GM03348 (cell line): ENCODE measurements around the gene ABCC4.

Source experiments
- DNase-seq: peaks from one replicate; pipeline ENCODE4 v3.0.0; 2012; ENCODE audit warnings: low spot score

The ABCC4 gene

DNA sequence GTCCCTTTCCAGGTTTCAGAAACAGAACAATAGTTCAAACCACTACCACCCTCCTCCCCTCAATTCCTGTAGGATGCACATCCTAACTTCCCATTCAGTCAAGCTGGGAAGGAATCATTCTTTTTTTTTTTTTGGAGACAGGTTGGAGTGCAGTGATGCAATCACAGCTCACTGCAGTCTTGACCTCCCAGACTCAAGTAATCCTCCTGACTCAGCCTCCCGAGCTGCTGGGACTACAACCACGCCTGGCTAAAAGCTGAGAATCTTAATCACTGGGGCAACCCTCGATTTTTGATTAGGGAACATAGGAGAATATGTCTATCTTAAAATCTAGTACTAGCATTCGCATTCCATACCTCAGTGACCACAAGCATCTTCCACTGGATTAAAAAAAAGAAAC, 146.2 kb downstream of the ABCC4 start:
- no peak for DNase-seq

DNA sequence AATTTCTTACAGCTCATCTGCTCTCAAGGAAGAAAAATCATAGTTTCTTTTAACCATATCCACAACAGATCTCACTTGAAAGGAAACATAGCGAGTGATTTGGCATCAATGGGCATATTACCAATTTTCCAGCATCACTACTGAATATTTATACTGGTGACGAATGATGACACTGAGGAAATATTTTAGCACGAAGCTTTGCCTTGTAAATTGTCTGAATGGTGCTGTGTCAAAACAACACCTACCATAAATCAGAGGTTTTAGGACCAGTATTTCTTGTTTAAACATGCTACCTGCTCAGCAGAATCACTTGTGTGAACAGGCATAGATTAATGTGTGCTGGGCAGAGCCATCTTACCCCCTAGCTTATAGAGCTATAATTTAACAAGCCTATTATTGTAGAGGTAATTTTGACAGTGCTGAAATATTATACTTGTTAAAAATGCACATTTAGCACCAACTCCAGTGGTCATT, 146.8 kb downstream of the ABCC4 start:
- DNase-seq, result no peak

DNA sequence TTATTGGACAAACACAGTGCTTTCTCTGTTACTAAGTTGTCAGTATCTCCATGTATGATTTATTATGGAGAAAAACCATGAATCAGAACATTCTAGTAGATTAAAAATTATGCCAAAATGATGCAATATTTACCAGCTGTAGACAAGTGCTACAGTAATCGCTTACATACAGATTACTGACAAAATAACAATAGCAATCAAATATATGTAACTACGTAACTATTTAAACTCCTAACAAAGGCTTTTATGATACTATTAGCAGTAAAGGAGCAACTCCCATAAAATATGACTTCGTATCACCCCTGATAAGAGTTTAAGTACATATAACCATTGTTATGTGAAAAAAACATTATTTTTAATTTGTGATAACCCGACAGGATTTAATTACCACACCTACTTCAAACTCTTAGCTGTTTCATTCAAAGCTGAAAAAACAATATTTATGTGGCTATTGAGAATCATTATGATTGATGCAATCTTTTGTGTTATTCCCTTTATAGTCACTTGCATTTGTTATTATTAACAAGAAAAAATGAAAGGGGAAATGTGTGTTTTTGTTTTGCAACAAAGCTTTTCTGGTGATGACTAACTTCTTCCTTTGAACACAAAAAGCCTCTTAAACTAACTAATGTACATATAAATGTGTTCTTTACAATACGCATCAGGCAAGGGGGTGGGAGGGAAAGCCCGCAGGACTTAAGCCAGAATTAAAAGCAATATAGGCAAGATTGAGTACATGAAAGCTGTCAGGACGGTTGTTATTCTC, 147.4 kb downstream of the ABCC4 start:
- DNase-seq, result no peak

DNA sequence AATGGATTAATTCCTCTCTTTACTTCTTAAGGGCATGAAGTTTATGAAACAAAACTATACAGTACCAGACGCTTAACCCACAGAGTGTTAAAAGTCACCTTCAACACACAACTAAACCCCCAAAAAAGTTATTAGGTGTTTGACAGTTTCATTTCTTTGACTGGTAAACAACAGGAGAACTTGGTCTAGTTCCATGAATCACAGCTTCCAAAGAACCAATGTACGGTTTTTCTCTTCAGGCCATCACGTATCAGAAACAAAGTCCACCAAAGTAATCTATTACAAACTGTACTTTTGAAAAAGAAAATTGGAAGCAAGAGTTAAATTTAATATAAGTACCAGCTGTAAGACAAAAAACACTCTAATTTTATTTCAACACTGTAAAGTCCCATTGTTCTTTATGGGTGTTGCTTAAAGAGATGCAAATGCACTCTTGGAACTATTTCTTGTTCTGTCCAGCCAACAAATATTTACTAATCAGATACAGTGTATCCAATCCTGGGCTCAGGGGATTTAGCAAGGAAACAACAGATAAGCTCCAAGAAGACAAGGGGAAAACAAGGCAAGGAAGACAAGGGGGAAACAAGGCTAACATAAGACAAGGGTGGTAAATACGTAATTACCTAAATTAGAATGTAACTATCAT, 149.2 kb downstream of the ABCC4 start:
- no peak for DNase-seq

DNA sequence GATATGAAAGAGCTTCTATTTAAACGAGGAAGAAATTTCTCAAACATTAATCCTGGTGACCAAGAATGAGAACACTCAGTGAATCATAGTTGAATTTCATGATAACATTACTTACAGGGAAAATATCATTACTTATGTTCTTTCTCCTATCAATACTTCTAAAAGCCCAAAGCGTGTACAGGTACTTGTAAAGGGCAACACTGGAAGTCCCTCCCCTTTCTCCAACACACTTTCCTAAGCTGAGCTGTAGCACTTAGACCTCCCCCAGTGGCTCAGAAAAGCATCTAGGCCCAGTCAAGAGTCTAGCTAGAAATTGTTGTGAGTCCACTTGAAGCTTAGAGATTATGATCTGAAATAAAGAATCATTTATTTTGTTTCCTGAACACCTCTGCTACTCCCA, 150.7 kb downstream of the ABCC4 start:
- no peak for DNase-seq

DNA sequence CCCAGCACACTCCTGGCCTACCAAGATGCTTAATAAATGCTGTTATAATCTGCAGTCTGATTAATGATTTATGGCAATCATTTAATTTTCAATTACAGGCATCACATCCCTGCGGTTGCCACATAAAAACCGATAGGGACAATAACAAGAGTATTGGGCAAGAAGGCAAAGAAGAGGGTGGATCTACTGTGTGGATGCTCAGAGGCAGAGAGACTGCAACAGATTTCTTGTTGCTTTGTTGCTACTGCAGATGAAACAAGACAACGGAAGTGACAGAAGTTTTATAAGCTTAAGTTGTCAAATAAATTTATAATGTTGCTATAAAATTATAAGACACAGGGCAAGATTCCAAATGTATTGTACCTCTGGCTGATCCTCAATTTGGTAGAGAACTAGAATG, 154.8 kb downstream of the ABCC4 start:
- DNase-seq, result no peak

DNA sequence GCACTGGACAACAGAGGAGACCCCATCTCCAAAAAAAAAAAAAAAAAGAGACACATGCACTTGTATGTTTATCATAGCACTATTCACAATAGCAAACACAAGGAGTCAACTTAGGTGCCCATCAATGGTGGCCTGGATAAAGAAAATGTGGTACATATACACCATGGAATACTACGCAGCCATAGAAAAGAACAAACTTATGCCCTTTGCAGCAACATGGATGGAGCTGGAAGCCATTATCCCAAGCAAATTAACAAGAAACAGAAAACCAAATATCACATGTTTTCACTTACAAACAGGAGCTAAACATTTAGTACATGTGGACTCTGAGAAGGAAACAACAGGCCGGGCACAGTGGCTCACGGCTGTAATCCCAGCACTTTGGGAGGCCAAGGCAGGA, 155.7 kb downstream of the ABCC4 start:
- DNase-seq, result no peak

DNA sequence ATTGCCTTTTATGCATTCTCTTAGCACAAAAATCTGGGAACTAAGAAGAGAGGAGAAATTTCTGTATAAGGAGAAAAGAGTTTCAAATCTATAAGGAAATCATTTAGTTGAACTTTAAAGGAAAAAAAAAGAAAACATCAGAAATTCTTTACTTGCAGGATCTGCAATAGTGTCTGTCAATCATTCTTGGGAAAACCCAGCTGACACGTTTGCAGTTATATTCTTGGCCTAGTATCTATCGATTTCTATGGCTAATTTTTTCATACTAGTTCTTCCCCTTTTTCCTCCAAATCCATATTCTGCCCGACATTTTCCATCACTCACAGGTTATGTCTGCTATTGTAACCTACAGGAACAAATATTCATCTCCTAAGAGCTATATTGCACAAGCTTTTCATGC, 160.7 kb downstream of the ABCC4 start:
- no peak for DNase-seq

DNA sequence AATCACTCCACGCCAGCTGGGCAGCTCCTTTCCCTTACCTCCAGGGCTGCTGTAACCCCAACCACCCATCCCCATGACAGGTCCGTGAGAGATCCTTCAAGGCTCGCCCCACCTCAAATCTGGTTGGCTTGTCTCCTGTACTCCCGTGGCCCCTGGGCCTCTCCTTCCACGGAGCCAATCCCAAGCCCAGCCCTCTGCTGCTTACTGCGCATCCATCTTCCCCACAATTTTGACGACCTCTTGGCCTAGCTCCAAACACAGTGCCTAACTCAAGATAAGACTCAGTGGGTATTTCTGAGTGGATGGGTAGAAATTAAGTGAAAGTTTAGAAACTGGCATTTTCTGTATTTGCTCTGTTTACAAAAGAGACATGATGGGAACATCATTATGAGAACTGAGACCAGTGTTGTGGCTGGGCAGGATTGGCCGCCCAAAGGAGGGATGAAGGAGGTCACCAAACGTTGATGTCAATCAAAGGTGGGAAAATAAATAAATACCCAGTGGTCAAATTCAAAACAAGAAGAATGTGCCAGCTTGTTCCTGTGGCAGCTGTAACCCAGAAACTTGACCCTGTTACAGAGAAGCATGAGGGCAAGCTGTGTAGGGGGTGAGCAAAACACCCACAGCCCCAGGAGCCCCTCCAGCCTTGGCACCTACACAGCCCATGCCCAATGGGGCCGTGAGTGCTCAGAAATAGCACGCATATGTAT, 162.2 kb downstream of the ABCC4 start:
- no peak for DNase-seq

DNA sequence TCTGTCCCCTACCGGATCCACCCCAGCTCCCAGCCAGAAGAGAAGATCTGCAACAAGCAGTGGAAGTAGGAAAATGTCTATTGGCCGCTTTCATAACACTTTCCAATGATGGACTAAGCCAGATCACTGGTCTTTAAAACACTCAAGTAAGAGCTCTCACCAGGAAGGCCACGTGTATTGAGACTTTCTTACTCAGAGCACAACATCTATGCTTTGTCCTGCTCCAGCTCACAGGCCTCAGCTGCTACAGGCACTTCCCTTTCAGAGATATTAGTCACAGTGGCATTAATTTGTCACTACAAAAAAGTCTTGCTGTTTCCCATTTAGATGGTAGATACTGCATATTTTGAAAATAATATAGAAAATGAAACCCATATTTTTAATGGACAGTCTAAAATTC, 164.2 kb downstream of the ABCC4 start:
- no peak for DNase-seq

DNA sequence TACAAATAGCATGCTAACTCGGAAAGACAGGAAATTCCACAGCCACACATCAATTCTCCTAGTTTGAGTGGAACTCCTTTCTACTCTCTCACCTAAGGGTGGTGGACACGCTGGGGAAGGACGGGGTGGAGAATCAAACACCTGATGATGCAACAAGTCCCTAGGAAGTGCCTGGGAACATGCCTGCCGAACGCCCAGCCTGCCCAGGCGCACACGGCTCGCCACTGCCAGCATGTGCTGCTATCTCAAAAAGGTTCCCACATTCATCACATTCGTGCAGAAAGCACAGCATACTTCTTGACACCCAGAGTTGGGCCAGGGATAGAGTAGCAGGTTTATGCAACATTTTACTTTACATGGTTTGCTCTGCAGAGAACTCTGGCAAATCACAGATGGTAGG, 164.6 kb downstream of the ABCC4 start:
- no peak for DNase-seq

DNA sequence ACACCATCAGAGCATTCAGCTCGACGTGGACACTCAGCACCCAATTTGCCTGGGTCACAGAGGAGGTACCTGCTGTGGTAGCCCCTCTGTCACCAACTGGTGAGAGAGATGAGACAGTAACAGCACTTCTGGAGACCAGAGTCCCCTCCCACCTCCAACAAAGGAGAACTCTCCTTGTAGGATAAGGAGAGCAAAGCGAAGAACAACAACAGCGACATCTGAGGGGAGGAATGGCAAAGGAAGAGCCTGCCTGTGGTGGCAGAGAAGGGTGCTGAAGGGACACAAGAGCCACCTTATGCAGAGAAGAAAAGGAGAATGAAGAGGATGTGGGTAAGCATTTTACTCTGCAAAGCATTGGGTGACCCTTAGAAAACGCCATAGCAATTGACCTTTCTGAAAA, 167.8 kb downstream of the ABCC4 start:
- no peak for DNase-seq

DNA sequence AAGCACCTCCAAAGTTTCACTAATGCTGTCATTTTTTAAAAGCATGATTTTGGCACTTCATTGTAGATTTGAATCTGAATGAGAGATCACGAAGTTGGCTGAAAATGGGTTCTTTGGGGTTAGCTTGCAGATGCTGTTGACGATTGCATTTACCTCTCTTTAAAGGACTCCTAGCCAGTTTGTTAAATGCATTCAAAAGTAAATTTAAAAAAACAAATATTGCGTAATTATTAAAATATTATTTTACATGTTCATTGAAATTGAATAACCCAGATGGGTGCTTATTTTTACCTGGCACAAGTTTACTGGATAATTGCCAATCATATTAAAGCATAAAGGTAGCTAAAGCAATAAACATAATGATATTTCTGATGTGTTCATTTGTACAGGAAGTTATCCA, 172.2 kb downstream of the ABCC4 start:
- DNase-seq, result no peak

DNA sequence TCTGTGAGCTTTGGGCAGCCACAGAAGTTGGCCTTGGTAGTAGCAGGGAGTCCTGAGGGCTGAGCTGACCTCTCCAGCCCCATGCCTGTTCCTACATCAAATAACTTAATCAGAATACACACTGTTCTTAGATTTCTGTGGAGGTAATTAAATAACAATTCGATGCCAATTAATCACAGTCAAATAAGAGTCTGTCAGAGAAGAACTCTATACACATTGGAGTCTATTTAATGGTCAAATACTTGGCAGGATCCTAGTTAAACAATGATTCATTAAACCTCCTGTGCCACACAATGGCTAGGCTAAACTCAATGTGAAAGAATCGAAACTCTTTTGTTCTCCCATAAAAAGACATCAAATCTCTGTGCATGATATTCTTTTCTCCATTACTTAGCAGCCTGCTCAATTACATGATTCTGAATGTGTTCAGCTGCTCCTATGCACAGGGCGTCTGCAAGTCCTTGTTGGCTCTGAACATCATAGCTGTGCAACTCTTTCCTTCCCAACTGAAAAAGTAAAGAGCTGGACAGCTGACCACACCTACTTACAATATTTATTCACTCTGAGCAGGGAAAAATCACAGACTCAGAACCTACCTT, 173.1 kb downstream of the ABCC4 start:
- DNase-seq, result no peak

DNA sequence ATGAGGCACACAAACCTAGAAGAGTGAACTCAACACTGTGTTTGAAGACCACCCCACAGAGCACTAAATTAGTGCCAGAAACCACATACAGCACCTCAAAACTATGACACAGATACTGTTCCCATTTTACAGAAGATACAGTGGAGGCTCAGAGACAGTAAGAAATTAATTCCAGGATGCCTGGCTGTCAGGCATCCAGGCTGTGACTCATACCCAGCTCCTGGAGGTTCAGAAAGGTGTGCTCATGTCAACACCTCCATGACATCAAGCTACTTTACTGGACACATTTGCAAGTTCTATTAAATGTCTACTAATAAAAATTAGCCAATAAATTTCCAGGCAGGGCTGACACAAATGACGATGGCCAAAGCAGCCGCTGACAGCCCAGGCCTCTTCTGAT, 176.3 kb downstream of the ABCC4 start:
- no peak for DNase-seq

DNA sequence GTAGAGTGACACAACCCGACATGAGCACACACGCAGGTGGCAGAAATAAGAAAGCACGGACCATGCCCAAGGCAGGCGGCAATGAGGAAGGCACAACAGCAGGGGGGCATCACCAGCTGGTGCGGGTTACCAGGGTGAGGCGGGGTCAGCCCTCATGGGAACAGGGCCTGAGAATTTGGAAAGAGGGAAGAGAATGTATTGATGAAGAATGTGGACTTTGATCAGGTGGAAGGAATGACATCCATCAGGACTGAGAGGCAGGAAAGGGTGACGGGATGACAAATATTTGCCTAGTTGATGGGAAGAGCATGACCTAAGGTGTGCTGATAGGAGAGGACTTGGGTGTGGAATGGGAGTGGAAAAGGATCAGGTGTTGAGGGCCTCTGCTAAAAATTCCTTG, 177.5 kb downstream of the ABCC4 start:
- no peak for DNase-seq

DNA sequence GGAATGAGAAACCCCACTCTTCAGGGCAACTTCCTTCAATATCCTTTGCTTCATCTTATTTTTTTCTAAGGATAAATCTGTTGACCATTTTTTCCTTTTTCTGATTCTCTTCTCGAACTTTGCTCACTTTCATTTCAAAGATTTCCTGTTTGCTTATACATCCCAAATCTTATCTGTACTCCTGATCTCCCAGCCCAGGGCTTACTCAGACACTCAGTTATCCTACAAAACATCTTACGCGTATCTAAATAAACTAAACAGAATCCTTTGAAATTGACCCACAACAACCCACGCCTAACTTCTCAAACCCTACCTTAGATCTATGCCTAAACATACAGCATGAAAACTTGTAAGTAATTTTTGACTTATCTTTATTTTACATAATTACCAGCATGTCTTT, 179.2 kb downstream of the ABCC4 start:
- DNase-seq, result no peak

DNA sequence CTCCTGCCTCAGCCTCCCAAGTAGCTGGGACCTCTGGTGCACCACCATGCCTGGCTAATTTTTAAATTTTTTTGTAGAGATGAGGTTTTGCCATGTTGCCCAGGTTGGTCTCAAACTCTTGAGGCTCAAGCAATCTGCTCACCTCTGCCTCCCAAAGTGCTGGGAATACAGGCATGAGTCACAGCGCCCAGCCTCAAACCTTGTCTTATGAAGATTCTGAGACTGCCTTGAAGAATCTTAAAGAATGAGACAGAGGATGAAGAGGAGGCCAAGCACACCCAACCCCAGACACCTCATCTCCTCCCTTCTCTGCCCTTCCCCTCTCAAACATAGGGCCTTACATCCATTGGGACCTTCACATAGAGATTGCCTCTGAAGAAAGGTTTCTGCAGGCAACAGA, 179.7 kb downstream of the ABCC4 start:
- DNase-seq, result no peak

DNA sequence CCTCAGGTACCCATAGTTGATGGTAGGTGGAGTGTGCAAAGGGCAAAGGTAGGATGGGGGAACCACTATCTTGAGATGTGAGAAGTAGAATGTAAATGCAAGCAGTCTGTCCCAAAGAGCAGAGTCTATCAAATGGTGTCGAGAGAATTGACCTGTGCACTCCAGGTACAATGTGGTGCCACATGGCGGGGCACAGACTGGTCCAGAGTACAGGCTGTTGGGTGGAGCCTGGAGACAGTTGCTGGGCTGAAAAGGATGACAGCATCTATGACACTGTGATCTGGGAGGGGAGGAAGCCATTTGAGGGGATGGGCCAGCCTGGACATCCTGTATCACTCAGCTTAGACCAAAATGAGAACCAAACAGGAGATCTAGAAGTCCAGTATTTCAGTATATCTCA, 180.6 kb downstream of the ABCC4 start:
- DNase-seq, result no peak

DNA sequence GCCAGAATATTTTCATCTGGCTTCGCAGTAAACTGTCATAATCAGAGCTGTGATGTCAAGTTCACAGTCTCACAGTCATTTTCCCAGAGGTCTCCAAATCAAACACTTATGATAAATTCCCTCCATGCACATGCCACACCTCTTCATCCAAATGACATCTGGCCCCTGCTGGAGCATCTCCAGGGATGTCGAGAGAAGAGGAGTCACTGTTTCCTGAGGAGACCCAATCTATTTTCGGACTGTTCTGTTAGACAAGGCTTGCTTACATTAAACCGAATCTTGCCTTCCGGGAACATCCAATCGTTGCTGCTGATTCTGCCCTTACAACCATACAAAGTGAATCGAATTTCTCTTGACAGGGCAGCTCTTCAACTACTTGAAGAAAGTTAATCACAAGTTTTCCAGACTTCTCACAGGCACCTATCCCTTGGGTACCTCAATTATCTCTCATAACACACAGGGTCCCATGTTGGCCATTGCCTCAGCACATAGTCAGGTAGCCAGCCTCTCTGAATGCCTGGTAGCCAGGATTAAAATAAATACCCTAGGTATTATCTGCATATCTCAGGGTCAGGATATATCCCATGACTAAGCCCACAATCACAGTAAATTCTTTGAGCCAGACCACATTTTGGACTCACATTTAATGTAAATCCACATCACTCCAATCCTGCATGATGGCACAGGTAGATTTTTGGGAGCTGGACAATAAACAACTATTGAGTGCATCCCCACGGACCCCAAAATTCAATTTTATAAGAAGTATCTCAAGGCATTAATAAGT, 182.5 kb downstream of the ABCC4 start:
- DNase-seq, result no peak

DNA sequence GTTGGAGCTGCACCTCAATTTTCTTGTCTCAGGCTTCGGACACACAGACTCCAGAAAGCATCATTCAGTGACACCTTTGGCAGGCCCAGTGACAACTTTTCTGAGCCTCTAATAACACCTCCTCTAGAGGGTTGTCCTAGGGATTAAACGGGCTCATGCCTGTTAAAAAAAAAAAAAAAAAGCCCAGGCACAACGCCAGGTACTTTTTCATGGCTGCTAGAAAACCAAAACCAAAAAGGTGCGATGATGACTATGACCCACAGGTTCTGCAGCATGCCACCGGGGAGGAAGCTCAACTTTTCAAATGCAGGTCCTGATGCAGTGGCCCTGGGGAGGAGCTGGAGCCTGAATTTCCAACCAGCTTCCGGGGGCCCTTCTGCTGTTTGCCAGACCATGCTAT, 184.2 kb downstream of the ABCC4 start:
- no peak for DNase-seq

DNA sequence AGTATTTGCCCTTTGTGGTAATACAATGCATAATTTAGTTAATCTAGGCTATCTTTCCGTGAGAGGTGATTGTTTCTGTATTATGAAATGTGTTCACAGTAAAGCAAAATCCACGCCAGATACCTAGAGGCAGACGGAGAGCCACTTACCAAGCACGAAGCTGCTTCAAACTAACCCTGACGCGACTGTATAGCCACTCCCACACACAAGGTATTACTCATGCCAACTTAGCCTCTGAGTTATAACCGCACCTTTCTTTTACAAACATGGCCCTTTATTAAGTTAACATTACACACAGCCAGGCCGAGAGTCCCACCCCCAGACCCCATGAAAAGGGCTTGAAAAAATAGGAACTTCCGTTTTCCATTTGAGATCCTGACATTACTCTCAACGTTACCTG, 185.7 kb downstream of the ABCC4 start:
- DNase-seq, result no peak
